Caki2 (cell line): ENCODE data around the gene S1PR5. TPM values are rescaled to one million over a fixed set of nuclear protein-coding genes. Genes with fewer than 3 reads are reported as not detected.
"Not testable (repeated sequence)": the region's sequence is repeated elsewhere in the genome, so short reads cannot be mapped to it uniquely, and the experiment has no call there.

Experiments
- DNase-seq: peaks from one replicate; pipeline ENCODE4 v3.0.0-alpha.2; 2015; ENCODE audit warnings: low read depth
- in situ Hi-C: cut with HindIII; loops from 2 replicates; pipeline ENCODE4 v1.10.0; 2016; ENCODE audit warnings: low sequenced_read_pairs, low pct_unique_long_range_greater_than_20kb, mixed read lengths
- total RNA-seq: library from RNA; depleted of rRNA; stranded (reverse); fragments of >200 nt; shearing (Covaris generic); gene quantifications from 2 replicates; pipeline ENCODE4 v1.2.3, GENCODE V29; 2014; ENCODE audit warnings: low replicate concordance; rRNA removed

The S1PR5 gene
- total RNA-seq = 4.6 and 11.6 TPM in 2 replicates

- in situ Hi-C loops = no loop called here
- DNase-seq = peak; percentile 60
These were observed at the start of gene S1PR5 for GRCh38 chr19:10517361-10517759. S1PR5 (minus strand) TSS chr19:10517447; CDS start chr19:10515011, 2,436 bp downstream.

- no peak for DNase-seq
- in situ Hi-C loops = no loop called here
These were observed 49.6 kb upstream of the S1PR5 start for GRCh38 chr19:10566658-10567410.

GRCh38 chr19:10566408-10566657, 49.1 kb upstream of the S1PR5 start:
- DNase-seq = no peak
- in situ Hi-C loops = no loop called here

- in situ Hi-C loops = no loop called here
These were observed 48.5 kb upstream of the S1PR5 start, which contains the start of gene KRI1 for GRCh38 chr19:10565567-10566407. KRI1 (minus strand) TSS chr19:10566010; CDS start chr19:10565999, 11 bp downstream.

GRCh38 chr19:10565028-10565566, 47.9 kb upstream of the S1PR5 start:
- no peak for DNase-seq
- in situ Hi-C loops = no loop called here

More at GRCh38 chr19:10565567-10566407, 48.5 kb upstream of the S1PR5 start, which contains the start of gene KRI1:
- peak; percentile 84 for DNase-seq

- in situ Hi-C loops = no loop called here
- DNase-seq = no peak
These were observed 45.4 kb upstream of the S1PR5 start for GRCh38 chr19:10562609-10563008.

- DNase-seq = no peak
- in situ Hi-C loops = no loop called here
These were observed 42.9 kb upstream of the S1PR5 start for GRCh38 chr19:10560154-10560553.

GRCh38 chr19:10557603-10558197, 40.5 kb upstream of the S1PR5 start:
- DNase-seq = no peak
- in situ Hi-C loops = no loop called here

GRCh38 chr19:10555610-10555973, 38.3 kb upstream of the S1PR5 start:
- in situ Hi-C loops = no loop called here

GRCh38 chr19:10554760-10555609, 37.7 kb upstream of the S1PR5 start:
- in situ Hi-C loops = no loop called here
- no peak for DNase-seq

More at GRCh38 chr19:10555610-10555973, 38.3 kb upstream of the S1PR5 start:
- no peak for DNase-seq

GRCh38 chr19:10553943-10554381, 36.7 kb upstream of the S1PR5 start:
- in situ Hi-C loops = no loop called here
- no peak for DNase-seq

- no peak for DNase-seq
- in situ Hi-C loops = no loop called here
These were observed 35.9 kb upstream of the S1PR5 start for GRCh38 chr19:10553087-10553667.

- no peak for DNase-seq
- in situ Hi-C loops = no loop called here
These were observed 35.3 kb upstream of the S1PR5 start for GRCh38 chr19:10552510-10553053.

- in situ Hi-C loops = no loop called here
- DNase-seq = no peak
These were observed 34.6 kb upstream of the S1PR5 start for GRCh38 chr19:10551698-10552301.

GRCh38 chr19:10551006-10551405, 33.8 kb upstream of the S1PR5 start:
- DNase-seq, in situ Hi-C loops: not testable (repeated sequence)

GRCh38 chr19:10550336-10550735, 33.1 kb upstream of the S1PR5 start:
- no peak for DNase-seq
- in situ Hi-C loops = no loop called here

- in situ Hi-C loops = no loop called here
- DNase-seq = no peak
These were observed 32.5 kb upstream of the S1PR5 start for GRCh38 chr19:10549733-10550132.
